ENCODE measurements around the gene EVA1A.
A peak's percentile ranks its signal among the peaks of the same experiment; 100 is the strongest.

EVA1A gene

DNA sequence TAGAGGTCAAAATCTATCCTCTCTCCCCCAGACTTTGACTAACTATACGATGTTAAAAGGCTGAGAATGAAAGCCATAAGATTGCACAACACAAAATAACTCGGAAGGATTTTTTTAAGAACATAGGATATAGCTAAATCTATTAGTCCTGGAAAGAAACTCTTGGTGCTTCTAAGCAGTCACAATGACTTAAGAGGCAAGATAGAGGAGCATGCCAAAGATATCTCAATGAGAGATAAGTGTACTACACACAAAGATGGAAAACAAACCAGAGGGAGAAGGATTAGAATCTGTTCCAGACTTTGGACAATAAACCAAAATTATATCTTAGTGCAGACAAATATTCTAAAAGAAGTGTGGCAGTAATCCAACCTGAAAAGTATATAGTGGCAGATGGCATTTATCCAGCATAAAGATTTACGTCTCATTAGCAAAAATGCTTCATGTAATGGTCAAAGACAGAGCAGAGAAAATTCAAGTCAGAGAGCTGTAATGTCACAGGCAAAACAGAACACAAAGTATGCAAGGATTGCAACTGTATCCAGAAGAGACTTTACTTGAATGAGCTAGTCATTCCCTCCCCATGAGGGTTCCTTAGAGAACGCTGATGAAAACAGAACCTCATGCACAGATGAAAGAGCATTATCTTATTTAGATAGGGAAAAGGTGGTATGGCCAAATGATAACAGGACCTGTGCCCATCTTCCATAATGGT, 28.8 kb upstream of the EVA1A start:
- no peak for DNase-seq (ENCODE audit: low spot score)

- DNase-seq (ENCODE audit: low spot score): no peak
Observed at GRCh38 chr2:75587954-75588587, 27.3 kb upstream of the EVA1A start.

DNA sequence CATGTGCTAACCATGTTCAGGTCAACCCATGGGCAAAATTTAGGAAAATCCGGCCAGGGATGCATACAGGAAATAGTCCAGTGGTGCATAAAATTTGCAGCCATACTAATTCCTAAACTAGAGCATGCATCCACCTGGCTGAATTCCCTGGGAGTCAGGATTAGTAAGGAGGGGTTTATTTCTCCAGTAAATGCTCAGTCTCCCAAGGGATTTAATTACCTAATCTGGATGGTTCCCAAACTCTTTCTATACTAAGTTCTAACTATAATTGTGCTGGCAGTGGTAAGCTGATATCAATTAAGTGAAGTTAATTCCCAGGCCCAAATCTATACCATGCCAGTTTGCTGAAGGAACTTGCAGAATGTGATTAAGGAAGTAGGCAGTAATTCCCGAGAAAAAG, 26.2 kb upstream of the EVA1A start:
- no peak for DNase-seq (ENCODE audit: low spot score)

DNA sequence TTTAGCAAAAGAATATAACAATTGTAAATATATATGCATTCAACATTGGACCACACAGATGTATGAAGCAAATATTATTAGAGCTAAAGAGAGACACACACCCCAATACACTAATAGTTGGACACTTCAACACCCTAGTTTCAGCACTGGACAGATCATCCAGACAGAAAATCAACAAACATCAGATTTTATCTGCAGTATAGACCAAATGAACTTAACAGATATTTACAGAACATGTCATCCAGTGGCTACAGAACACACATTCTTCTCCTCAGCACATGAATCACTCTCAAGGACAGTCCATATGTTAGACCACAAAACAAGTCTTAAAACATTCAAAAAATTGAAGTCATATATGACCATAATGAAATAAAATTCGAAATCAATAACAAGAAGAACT, 22.1 kb upstream of the EVA1A start:
- DNase-seq (ENCODE audit: low spot score): no peak

DNA sequence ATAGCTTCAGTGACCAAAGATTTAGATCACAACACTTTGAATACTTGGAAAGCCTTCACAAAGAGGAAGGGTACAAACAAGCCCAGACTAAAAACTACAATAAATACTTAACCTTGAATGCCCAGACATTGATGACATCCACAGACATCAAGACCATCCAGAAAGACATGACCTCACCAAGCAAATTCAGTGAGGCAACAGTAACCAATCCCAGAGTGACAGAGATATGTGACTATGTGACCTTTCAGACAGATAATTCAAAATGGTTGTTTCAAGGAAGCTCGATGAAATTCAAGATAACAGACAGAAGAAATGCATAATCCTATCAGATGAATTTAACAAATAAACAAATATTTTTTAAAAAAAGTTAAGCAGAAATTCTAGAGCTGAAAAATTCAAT, 19.9 kb upstream of the EVA1A start:
- DNase-seq (ENCODE audit: low spot score): no peak

DNA sequence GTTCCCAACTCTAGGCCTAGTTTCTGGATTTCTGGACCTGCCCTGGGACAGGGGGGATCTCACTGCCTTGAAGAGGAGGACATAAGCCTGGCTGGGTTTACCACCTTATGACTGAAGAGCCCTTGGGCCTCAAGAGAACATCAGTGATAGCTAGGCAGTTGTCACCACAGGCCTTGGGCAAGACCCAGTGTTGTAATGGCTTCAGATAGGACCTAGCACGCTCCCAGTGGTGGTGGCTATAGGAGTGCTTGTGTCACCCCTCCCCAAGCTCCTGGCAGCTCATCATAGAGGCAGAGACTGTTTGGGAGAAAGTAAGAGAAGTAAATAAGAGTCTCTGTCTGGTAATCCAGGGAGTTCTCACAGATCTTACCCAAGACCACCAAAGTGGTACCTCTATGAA, 19.4 kb upstream of the EVA1A start:
- no peak for DNase-seq (ENCODE audit: low spot score)

DNA sequence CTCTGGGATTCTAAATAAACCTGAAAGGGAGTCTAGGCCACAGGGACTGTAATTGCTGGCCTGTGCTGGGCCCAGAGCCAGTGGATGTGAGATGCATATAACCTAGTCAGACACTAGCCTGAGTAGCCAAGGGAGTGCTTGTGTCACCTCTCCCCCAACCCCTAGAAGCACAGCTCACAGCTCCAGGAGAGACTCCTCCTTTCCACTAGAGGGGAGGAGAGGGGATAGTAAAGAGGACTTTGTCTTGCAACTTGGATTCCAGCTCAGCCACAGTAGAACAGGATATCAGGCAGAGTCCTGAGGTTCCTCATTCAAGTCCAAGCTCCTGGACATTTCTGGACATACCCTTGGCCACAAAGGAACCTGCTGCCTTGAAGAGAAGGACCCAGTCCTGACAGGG, 18.4 kb upstream of the EVA1A start:
- no peak for DNase-seq (ENCODE audit: low spot score)

DNA sequence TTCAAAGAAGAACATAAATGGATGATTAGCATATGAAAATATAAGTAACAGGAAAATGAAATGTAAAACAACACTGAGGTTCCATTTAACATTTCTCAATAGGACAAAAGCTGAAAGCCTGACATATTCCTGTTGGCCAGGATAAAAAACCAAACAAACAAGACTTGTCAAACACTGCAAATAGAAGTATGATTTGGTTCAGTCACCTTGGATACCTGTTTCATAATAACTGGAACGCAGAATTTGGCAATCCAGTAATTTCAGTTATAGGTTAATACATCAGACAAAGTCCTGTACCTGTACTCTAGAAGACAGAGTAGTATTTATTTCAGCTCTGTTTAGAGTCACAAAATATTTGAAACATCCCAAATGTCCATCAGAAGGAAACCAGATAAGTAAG, 16.5 kb upstream of the EVA1A start:
- DNase-seq (ENCODE audit: low spot score): no peak

DNA sequence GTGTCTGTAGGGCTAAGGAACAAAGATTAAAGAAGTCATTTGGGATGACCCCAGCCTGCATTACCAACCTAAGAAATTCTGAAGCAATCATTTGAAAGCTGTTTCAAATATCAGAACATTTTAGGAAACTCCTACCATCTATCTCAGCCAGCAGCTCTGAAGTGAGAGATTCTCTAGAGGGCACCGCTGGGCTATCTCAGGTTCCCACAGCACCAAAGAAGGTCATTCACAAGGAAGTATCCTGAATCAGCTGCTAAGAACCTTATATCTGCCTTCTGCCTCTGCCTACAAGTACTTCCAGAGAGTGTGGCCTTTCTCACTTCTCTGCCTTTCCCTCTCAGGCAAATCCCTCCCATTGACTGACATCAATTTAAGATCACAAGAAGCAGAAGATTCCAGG, 13.4 kb upstream of the EVA1A start:
- no peak for DNase-seq (ENCODE audit: low spot score)

GRCh38 chr2:75573145-75573878, 12.6 kb upstream of the EVA1A start:
- DNase-seq (ENCODE audit: low spot score): no peak

DNA sequence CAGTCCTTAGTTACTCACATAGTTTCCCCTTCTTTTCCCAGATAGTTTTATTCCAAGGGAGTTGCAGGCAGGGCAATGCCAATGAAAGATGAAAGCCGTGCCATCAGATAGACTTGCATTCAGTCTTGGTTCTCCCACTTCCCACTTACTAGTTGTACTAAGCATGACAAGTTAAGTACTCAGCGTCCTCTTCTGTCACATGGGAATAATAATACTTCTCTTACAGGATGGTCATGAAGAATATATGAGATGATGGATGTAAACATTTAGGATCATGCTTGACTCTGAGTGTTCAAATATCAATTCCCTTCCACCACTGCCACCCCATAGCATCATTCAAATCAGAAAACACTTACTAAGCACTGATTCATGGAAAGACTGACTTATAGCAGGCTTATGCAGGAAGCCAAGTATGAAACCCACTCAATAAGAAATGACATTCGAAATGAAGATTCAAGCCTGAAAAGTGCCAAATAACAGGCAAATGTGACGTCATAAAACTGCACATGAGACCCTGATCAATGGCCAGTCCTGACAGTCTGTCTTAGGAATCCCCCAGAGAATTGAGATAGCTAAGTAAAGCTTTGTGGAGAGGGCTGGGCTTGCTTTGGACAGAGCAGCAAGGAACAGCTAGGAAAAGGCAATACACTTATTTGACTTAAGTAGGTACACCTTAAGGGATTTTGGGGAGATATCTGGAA, 11.1 kb upstream of the EVA1A start:
- DNase-seq (ENCODE audit: low spot score): no peak

- no peak for DNase-seq (ENCODE audit: low spot score)
Observed at GRCh38 chr2:75570948-75571729, 10.4 kb upstream of the EVA1A start.

DNA sequence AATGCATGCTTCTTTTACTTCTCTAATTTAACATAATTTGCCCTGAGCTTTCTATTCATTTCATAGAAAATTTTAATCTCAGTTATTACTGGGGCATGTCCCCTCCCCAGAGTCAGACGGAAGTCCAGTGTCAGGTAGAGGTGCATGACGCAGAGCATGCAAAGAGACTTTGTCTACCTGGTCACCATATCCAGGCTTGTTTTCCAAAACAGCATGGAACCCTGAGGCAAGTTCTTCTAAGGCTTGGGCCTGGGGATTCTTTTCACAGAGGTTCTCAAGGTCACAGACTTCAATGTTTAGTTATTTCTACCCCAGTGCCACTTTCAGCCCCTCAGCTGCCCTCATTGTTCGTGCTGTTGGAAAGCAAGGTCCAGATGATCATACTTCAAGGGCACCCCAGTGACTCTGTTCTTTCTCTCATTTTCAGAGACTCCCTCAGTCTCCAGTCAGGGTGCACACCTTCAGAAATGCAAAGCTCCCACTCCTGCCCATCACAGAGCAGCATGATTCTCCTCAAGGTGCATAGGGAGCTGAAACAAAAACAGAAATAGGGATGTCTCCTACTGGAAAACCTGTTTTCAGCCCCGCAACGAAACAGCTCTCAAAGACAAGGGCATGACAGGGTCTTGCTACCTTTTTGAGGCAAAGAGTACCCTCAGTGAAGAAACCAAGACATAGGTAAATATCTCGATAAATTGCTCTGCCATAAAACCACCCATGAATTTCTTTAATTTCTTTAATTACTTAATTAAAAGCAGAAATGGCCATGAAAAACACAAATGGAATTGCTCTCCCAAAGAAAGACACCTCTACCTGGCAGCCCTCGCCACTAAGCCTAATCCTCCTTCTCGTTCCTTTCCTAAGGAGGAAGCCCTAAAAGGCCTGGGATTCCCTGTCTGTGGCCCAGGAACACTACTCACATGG, 9.5 kb upstream of the EVA1A start:
- no peak for DNase-seq (ENCODE audit: low spot score)

GRCh38 chr2:75569546-75569945, 8.8 kb upstream of the EVA1A start:
- DNase-seq (ENCODE audit: low spot score): no peak

DNA sequence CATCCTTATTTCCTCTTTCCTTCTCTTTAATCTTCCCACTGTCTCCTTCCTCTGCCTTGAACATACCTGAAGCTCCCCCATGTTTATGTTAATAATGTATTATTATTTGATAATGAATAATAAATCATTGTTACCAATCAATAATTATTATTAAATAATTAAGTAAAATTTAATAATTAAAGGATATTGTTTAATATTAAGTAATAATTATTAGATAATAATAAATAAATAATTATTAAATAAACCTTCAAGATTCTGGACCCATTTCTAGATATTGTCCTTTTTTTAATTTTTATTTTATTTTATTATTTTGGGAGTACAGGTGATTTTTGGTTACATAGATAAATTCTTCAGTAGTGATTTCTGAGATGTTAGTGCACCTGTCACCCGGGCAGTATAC, 7.4 kb upstream of the EVA1A start:
- DNase-seq (ENCODE audit: low spot score): no peak

GRCh38 chr2:75565472-75566462, 5.0 kb upstream of the EVA1A start:
- DNase-seq (ENCODE audit: low spot score): no peak

DNA sequence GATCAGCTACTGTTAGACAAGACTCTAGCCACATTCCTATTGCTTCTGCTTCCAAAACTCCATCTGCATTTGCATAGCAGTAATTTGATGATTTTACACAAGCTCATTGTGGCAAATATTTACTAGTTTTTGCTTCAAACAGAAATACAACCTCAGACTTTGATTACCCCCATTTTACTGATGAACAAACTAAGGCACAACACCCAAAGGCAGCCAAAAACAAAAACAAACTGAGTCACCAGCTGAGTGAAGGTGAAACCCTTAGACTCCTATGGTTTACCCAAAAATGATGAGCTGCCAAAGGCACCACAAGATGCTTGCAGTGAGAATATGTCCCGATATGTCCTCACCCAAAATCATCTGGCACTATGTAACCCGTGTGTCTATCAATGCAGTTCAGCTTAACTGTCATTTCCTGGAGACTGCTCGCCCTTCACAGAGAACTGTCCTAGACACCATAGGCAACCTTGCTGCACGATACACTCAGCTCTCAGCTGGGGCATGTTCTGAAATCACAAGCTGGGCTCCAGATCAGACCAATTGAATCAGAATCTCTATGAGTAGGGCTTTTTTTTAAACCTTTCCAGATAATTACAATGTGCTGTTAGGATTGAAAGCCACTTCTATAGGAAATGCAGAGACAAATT, 4.1 kb upstream of the EVA1A start:
- peak; percentile 19 for DNase-seq (ENCODE audit: low spot score)

DNA sequence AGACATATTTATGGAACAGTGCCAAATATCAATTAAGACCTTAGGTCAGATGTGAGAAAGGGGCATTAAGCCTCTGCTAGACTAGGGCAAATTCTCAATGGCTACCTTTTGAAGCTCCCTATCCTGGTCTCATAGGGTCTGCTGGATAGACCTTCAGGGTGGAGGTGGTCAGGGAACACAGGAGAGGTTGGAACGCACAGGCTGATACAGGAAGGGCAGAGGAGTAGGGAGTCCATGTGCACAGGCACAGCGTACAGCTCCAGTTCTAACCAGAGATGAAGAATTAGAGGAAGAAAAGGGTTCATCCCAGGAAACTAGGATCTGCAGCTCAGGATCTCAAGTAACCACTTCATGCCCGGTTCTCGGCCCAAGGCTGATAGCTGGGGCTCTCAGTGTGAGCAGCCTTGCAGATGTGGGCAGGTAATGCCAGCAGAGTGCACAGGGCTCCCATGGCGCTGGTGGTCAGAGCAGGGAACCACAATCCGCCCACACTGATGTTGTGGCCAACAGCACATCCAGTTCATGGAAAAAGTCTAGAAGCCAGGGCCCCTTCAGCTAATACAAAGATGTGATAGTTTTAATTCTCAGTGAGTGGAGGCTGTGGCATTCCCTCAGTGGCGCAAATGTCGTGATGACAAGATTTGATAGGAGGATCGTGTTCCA, 3.4 kb upstream of the EVA1A start:
- peak; percentile 16 for DNase-seq (ENCODE audit: low spot score)

DNA sequence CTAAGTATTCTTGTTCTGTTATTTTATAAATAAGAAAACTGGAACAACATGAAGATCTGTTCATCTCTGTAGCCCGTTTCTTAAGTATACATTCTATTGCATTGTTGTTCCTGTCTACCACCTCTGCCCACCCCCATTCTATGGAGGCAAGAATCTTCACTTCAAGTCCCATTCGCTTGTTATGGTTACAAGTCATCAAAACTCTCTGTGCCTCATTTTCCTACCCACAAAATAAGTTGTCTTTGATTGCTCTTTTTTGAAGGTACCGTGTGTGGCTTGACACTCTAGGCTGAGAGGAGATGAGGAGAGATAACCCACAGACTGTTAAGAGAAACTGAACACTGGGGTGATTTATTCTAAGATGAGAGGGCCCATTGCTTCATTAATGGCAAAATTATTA, 2.9 kb upstream of the EVA1A start:
- DNase-seq (ENCODE audit: low spot score): peak; percentile 27
